MG63 (cell line): ENCODE results near the gene PCDHGB1. TPM values are rescaled to one million over a fixed set of nuclear protein-coding genes. Genes with fewer than 3 reads are reported as not detected.
"Not testable (repeated sequence)": the region's sequence is repeated elsewhere in the genome, so short reads cannot be mapped to it uniquely, and the experiment has no call there.

ENCODE experiments used
- DNase-seq: peaks from one replicate; pipeline ENCODE4 v3.0.0-alpha.2; 2020
- H3K27me3 ChIP-seq: fragments of 250-450 bp; sonication (Bioruptor Pico); 2 replicates; pipeline ENCODE4 v1.5.1; 2020; ENCODE audit warnings: mild to moderate bottlenecking, moderate library complexity
- H3K36me3 ChIP-seq: fragments of 250-450 bp; sonication (Bioruptor Pico); 2 replicates; pipeline ENCODE4 v1.5.1; 2020; ENCODE audit warnings: mild to moderate bottlenecking, moderate library complexity
- H3K4me3 ChIP-seq: fragments of 250-450 bp; sonication (Bioruptor Pico); 2 replicates; pipeline ENCODE4 v1.5.1; 2020; ENCODE audit warnings: mild to moderate bottlenecking, moderate library complexity
- H3K9me3 ChIP-seq: fragments of 250-450 bp; sonication (Bioruptor Pico); 2 replicates; pipeline ENCODE4 v1.5.1; 2020; ENCODE audit warnings: mild to moderate bottlenecking, moderate library complexity
- total RNA-seq: library from RNA; depleted of rRNA; stranded (reverse); fragments of >200 nt; shearing (Covaris generic); gene quantifications from 2 replicates; pipeline ENCODE4 v1.2.3, GENCODE V29; 2014; ENCODE audit warnings: low replicate concordance

PCDHGB1 gene
- total RNA-seq, 1 experiment from 2014 or later = 1.3 TPM

DNA sequence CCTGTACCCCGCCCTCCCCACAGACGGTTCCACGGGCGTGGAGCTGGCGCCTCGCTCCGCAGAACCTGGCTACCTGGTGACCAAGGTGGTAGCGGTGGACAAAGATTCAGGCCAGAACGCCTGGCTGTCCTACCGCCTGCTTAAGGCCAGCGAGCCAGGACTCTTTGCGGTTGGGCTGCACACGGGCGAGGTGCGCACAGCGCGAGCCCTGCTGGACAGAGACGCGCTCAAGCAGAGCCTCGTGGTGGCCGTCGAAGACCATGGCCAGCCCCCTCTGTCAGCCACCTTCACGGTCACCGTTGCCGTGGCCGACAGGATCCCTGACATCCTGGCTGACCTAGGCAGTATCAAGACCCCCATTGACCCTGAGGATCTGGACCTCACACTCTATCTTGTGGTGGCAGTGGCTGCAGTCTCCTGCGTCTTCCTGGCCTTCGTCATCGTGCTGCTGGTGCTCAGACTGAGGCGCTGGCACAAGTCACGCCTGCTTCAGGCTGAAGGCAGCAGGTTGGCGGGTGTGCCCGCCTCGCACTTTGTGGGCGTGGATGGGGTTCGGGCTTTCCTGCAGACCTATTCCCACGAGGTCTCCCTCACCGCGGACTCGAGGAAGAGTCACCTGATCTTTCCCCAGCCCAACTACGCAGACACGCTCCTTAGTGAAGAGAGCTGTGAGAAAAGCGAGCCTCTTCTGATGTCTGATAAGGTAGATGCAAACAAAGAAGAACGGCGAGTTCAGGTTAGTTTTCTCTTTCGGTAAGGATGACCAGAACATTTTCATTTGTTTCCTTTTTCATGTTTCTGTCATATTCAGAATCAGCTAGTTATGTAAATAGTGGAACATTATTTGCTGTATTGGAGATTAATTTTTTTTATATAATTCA, 16.4 kb downstream of the PCDHGB1 start:
- DNase-seq = no peak
- Histone ChIP-seq H3K27me3 (no peaks in the 10 kb centered on the region), H3K36me3 (no peaks in the 10 kb centered on the region; the same call in none of the 2 replicates), H3K9me3 (peaks cover 41% of the 10 kb centered on the region), H3K4me3 (no peak overlapping the region)

GRCh38 chr5:141369994-141370848, 20.3 kb downstream of the PCDHGB1 start, which contains the start of gene PCDHGB3:
TSS of gene PCDHGB3 (plus strand) at chr5:141370242. CDS start at chr5:141370395, 153 bp downstream.
- DNase-seq = no peak
- H3K4me3 ChIP-seq = no peak within 1 kb of the TSS

GRCh38 chr5:141371572-141372475, 21.9 kb downstream of the PCDHGB1 start:
- no peak for DNase-seq
- Histone ChIP-seq H3K36me3 (no peaks in the 10 kb centered on the region; the same call in 1 of the 2 replicates), H3K27me3 (no peaks in the 10 kb centered on the region), H3K9me3 (peaks cover 47% of the 10 kb centered on the region), H3K4me3 (no peak overlapping the region)

More at GRCh38 chr5:141369994-141370848, 20.3 kb downstream of the PCDHGB1 start, which contains the start of gene PCDHGB3:
- H3K9me3 ChIP-seq = peaks cover 58% of the 10 kb centered on the region
- no peaks in the 10 kb centered on the region for H3K27me3 ChIP-seq
- no peaks in the 10 kb centered on the region; the same call in none of the 2 replicates for H3K36me3 ChIP-seq

DNA sequence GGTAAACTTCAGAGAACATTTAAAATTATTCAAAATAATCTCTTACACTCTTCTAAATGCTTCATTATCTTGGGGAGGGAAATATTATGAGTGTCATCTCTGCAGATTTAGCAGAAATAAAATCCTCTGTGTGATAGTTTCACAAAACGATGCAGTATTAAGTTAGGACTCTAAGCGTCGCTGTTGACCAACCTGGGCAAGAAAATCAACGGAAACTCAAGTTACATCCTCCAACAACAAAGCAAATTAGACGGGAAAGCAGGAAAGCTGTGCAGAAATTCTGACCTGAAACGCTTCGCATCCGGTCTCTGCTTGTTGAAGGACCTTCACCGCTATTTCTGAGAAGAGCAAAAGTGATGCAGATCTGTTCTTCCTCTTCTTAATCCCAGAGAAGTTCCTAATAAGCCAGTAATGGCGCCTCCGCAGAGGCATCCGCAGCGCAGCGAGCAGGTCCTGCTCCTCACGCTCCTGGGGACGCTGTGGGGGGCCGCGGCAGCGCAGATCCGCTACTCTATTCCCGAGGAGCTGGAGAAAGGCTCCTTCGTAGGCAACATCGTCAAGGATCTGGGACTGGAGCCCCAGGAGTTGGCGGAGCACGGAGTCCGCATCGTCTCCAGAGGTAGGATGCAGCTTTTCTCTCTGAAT, 23.9 kb downstream of the PCDHGB1 start, which contains the start of gene PCDHGA6:
TSS of gene PCDHGA6 (plus strand) at position 219 of the 645 bp plus-strand sequence. CDS start at position 412, 193 bp downstream.
- Histone ChIP-seq H3K9me3 (peaks cover 46% of the 10 kb centered on the region), H3K36me3 (no peaks in the 10 kb centered on the region; the same call in 1 of the 2 replicates), H3K4me3 (no peak within 1 kb of the TSS), H3K27me3 (no peaks in the 10 kb centered on the region)
- no peak for DNase-seq

- Histone ChIP-seq H3K27me3 (no peaks in the 10 kb centered on the region), H3K9me3 (peaks cover 42% of the 10 kb centered on the region), H3K4me3 (no peak overlapping the region), H3K36me3 (no peaks in the 10 kb centered on the region; the same call in 1 of the 2 replicates)
- DNase-seq = no peak
These were observed 24.7 kb downstream of the PCDHGB1 start for GRCh38 chr5:141374627-141375026.

DNA sequence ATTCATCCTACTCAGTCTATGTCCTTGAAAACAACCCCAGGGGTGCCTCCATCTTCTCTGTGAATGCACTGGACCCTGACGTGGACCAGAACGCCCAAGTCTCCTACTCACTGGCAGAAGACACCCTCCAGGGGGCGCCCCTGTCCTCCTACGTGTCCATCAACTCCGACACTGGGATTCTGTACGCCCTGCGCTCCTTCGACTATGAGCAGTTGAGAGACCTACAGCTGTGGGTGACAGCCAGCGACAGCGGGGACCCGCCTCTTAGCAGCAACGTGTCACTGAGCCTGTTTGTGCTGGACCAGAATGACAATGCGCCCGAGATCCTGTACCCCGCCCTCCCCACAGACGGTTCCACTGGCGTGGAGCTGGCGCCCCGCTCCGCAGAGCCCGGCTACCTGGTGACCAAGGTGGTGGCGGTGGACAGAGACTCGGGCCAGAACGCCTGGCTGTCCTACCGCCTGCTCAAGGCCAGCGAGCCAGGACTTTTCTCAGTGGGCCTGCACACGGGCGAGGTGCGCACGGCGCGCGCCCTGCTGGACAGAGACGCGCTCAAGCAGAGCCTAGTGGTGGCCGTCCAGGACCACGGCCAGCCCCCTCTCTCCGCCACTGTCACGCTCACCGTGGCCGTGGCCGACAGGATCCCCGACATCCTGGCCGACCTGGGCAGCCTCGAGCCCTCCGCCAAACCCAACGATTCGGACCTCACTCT, 25.7 kb downstream of the PCDHGB1 start:
- H3K4me3 ChIP-seq, H3K27me3 ChIP-seq, DNase-seq, H3K36me3 ChIP-seq: not testable (repeated sequence)
- peaks cover 41% of the 10 kb centered on the region for H3K9me3 ChIP-seq

DNA sequence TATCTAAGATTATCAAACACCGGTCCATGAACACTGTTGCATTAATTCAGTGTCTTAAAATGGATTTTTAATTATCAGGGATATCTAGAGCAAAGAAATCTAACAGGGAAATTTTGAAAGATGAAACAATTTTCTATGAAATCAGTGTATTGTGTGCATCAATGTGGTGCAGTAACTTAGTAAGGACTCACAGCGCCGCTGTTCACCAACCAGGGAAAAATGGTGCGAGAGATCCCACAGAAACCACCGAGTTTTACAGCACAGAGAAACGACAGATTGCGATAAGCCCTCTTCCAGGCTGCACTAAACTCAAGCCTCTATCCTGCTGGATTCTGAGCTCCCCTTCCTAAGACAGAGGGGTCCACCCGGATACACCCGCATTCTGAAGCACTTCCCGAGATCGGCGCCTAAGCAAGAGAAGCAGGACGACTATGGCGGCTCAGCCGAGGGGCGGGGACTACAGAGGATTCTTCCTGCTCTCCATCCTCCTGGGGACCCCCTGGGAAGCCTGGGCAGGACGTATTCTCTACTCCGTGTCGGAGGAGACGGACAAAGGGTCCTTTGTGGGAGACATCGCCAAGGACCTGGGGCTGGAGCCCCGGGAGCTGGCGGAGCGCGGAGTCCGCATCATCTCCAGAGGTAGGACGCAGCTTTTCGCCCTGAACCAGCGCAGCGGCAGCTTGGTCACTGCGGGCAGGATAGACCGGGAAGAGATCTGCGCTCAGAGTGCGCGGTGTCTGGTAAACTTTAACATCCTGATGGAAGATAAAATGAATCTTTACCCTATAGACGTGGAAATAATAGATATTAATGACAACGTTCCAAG, 32.8 kb downstream of the PCDHGB1 start, which contains the start of gene PCDHGA7:
TSS of gene PCDHGA7 (plus strand) at position 274 of the 826 bp plus-strand sequence. CDS start at position 432, 158 bp downstream.
- no peak within 1 kb of the TSS for H3K4me3 ChIP-seq
- no peaks in the 10 kb centered on the region for H3K36me3 ChIP-seq
- peaks cover 9% of the 10 kb centered on the region for H3K9me3 ChIP-seq
- DNase-seq = no peak
- H3K27me3 ChIP-seq = no peaks in the 10 kb centered on the region

GRCh38 chr5:141383345-141383744, 33.4 kb downstream of the PCDHGB1 start:
- Histone ChIP-seq H3K9me3 (peaks cover 9% of the 10 kb centered on the region), H3K4me3 (no peak overlapping the region), H3K27me3 (no peaks in the 10 kb centered on the region), H3K36me3 (no peaks in the 10 kb centered on the region)
- DNase-seq = no peak

DNA sequence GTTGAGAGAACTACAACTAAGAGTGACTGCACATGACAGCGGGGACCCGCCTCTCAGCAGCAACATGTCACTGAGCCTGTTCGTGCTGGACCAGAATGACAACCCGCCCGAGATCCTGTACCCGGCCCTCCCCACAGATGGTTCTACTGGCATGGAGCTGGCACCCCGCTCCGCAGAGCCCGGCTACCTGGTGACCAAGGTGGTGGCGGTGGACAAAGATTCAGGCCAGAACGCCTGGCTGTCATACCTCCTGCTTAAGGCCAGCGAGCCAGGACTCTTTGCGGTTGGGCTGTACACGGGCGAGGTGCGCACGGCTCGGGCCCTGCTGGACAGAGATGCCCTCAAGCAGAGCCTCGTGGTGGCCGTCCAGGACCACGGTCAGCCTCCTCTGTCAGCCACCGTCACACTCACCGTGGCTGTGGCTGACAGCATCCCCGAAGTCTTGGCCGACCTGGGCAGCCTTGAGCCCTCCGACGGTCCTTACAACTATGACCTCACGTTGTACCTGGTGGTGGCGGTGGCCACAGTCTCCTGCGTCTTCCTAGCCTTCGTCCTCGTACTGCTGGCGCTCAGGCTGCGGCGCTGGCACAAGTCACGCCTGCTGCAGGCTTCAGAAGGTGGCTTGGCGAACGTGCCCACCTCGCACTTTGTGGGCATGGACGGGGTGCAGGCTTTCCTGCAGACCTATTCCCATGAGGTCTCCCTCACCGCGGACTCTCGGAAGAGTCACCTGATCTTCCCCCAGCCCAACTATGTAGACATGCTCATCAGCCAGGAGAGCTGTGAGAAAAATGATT, 34.8 kb downstream of the PCDHGB1 start:
- Histone ChIP-seq H3K36me3 (no peaks in the 10 kb centered on the region), H3K9me3 (peaks cover 11% of the 10 kb centered on the region), H3K4me3 (no peak overlapping the region), H3K27me3 (no peaks in the 10 kb centered on the region)
- DNase-seq = no peak

DNA sequence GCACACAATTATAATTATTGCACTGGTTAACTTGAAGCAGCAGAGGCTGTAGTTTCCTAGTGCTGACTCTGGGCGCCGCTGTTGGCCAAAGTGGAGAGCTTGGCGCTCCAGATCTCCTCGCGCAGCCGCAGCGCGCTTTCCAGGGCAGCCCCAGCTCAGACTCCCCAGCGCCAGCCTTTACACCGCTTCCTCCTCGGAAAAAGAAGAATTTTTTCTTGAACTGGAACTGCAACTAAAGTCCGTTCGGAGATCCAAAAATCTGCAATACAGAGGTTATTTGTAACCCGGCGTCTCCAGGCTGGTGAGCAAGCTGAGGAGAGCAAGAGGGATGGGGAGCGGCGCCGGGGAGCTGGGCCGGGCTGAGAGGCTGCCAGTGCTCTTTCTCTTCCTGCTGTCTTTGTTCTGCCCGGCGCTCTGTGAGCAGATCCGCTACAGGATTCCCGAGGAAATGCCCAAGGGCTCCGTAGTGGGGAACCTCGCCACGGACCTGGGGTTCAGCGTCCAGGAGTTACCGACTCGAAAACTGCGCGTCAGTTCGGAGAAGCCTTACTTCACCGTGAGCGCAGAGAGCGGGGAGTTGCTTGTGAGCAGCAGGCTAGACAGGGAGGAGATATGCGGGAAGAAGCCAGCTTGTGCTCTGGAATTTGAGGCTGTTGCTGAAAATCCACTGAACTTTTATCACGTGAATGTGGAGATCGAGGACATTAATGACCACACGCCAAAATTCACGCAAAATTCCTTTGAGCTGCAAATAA, 37.8 kb downstream of the PCDHGB1 start, which contains the start of gene PCDHGB4:
TSS of gene PCDHGB4 (plus strand) at position 142 of the 755 bp plus-strand sequence. CDS start at position 329, 187 bp downstream.
- H3K27me3 ChIP-seq, DNase-seq, H3K36me3 ChIP-seq, H3K4me3 ChIP-seq: not testable (repeated sequence)
- H3K9me3 ChIP-seq = peaks cover 11% of the 10 kb centered on the region

DNA sequence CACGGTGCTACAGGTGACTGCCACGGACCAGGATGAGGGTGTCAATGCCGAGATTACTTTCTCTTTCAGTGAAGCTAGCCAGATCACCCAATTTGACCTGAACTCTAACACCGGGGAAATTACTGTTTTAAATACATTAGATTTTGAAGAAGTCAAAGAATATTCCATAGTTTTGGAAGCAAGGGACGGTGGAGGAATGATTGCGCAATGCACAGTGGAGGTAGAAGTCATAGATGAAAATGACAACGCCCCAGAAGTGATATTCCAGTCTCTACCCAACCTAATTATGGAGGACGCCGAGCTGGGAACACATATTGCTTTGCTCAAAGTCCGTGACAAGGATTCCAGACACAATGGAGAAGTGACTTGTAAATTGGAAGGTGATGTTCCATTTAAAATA, 38.8 kb downstream of the PCDHGB1 start:
- Histone ChIP-seq H3K36me3 (no peaks in the 10 kb centered on the region), H3K4me3 (no peak overlapping the region), H3K27me3 (no peaks in the 10 kb centered on the region), H3K9me3 (peaks cover 11% of the 10 kb centered on the region)
- DNase-seq = no peak

- no peak for DNase-seq
- Histone ChIP-seq H3K36me3 (no peaks in the 10 kb centered on the region), H3K27me3 (no peaks in the 10 kb centered on the region), H3K9me3 (peaks cover 11% of the 10 kb centered on the region), H3K4me3 (no peak overlapping the region)
These were observed 39.5 kb downstream of the PCDHGB1 start for GRCh38 chr5:141389153-141390042.
